Daoy (cell line): ENCODE measurements around the gene DBH. TPM values are rescaled to one million over a fixed set of nuclear protein-coding genes. Genes with fewer than 3 reads are reported as not detected.

Source experiments
- DNase-seq: peaks from one replicate; pipeline ENCODE4 v3.0.0-alpha.2; 2015; ENCODE audit warnings: low read depth
- total RNA-seq: library from RNA; depleted of rRNA; stranded (reverse); fragments of >200 nt; shearing (Covaris generic); gene quantifications from 2 replicates; pipeline ENCODE4 v1.2.3, GENCODE V29; 2014; rRNA removed

Gene DBH
- not detected in 2 replicates for total RNA-seq

GRCh38 chr9:133635533-133636531 is at the start of gene DBH:
Gene DBH (plus strand): TSS chr9:133636363. CDS start chr9:133636372, 9 bp downstream.
- no peak for DNase-seq

- DNase-seq: no peak
These were observed 49.1 kb upstream of the DBH start for GRCh38 chr9:133587051-133587450.

DNA sequence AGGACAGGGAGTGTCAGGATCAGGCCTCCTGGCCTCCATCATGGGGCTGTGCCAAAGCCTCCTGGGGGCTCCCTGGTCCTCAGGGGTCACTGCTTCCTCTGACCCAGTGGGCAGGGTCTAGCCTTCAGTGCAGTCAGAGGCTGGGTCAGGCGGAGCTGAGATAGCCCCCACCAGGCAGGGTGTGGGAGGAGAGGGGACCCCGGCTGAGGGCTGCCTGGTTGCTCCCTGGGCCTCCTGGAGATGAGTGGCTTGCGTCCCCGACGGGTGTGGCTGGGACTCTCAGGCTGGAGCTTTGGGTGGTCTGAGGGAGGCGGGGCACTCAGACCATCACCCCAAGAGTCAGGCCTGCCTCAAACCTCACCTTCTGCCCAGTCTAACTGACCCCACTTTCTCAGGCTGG is 48.7 kb upstream of the DBH start:
- DNase-seq: no peak

DNA sequence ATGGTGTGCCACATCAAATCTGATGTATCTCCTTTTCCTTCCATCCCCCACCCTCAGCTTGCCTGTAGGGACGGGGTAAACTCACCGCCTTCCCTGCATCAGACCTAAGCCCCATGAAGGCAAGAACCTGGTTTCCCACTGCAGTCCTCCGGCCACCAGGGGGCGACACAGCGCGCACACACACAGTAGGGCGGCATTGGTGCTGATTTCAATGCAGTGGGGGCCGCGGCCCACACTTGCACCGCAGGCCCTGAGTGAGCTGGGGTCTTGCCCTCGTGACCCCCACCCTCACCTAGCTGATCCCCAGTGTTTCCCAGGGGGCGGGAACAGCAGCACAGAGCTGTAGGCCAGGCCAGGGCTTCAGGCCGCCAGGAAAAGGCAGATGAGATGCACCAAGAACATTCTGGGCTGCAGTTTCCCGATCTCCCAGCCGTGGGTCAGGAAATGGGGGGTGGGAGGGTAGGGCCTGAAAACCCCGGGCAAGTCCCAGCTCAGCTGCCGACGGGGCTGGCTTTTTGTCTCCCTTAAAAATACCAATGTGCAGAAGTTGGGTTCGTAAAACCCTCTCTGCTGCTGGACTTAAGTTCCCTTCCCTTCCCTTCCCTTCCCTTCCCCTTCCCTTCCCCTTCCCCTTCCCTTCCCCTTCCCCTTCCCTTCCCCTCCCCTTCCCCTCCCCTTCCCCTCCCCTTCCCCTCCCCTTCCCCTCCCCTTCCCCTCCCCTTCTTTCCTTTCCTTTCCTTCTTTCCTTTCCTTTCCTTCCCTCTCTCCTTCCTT is 46.5 kb upstream of the DBH start:
- DNase-seq: no peak

- DNase-seq: no peak
These were observed 45.8 kb upstream of the DBH start for GRCh38 chr9:133590231-133590855.

DNA sequence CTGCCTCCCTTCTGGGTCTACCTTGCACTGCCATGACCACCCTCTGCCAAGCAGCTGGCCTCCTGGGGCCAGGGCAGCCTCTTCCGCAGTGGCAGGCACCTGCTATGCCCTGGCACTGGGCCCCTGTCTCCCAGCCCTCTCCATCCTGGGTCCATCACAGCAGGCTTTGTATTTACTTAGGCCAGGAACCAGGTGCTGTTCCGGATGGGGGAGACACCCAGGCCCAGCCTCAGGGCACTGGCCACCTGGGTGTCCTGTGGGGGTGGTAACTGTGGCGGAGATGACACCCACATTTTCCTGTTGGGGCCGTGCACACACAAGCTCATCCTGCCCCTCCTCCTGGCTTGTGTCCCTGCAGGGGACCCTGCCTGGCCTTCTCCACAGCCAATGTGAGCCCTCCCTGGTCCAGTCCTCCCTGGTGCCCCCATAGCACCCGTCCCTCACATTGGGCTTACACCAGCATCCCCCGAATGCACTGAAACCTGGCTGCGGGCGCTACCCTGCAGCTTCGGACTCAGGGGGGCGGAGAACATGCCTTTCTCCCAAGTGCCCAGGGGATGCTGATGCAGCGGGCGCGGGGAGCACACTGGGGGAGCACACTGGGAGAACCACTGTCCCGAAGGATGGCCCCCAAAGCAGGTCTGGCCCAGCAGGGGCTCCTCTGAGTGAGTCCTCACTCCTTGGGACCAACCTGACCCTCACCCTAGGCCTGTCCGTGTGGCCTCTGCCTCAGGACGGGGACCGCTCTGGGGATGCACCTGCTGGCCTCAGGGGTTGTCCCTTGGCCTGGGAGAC is 44.9 kb upstream of the DBH start:
- no peak for DNase-seq

- no peak for DNase-seq
These were observed 44.2 kb upstream of the DBH start for GRCh38 chr9:133591985-133592384.

GRCh38 chr9:133592731-133593409 is 43.3 kb upstream of the DBH start:
- DNase-seq: no peak

GRCh38 chr9:133593587-133594253 is 42.4 kb upstream of the DBH start:
- no peak for DNase-seq

- DNase-seq: no peak
These were observed 41.9 kb upstream of the DBH start for GRCh38 chr9:133594310-133594709.

DNA sequence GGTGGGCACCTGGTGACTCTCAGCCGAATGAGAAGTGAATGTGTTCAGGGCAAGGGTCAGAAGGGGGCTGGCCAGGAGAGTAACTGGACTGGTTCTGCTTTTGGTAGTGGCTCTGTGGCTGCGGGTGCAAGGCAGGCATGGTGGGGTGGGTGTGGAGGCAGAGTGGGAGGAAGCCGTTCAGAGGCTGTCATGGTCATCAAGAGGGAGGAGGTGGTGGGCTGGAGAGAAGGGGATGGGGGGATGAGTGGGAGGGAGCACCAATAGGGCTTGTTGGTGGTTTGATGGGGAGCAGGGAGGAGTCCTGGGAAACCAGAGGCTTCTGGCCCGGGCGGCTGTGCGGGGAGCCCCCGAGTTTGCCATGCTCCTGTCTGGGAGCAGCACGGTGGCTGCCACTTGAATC is 40.3 kb upstream of the DBH start:
- no peak for DNase-seq

- DNase-seq: no peak
These were observed 38.7 kb upstream of the DBH start for GRCh38 chr9:133597316-133597957.

GRCh38 chr9:133598978-133599377 is 37.2 kb upstream of the DBH start:
- no peak for DNase-seq

DNA sequence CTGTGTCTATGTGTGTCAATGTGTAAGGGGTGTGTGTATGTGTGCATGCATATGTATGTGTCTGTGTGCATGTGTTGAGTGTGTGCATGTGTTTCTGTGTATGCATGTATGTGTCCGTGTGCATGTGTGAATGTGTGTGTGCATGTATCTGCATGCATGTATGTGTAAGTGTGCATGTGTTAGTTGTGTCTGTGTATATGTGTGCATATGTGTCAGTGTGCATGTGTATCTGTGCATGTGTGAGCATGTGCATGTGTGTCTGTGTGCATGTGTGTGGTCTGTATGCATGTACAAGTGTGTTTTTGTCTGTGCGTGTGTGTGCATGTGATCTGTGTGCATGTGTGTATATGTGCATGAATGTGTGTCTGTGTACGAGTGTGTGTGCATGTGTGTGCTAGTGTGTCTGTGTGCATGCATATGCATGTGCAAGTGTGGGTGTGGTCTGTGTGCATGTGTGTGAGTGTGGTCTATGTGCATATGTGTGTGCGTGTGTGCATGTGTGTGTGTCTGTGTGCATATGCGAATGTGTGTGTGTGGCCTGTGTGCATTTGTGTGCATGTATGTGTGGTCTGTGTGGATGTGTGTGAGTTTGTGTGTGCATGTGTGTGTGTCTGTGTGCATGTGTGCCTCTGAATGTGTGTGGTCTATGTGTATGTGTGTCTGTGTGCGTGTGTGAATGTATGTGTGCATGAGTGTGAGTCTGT is 36.5 kb upstream of the DBH start:
- no peak for DNase-seq

- DNase-seq: no peak
These were observed 35.4 kb upstream of the DBH start for GRCh38 chr9:133600739-133601138.

- no peak for DNase-seq
These were observed 34.4 kb upstream of the DBH start for GRCh38 chr9:133601746-133602145.

DNA sequence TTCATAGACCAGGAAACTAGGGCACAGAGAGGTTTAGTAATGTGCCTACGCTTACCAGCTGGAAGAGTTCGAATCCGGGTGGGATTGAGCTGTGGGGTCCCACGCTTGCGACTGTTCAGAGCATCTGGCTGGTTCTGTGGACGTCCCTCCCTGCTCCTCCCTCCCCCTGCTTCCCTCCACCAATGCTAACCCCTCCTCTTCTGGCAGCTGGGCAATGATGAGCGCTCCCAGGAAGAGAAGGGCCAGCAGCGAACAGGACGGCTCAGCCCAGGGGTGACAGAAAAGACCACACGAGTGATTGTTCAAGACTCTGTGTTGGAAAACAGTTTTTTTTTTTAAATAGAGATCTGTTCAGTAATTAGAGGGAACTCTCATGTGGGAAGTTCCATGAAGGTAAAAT is 33.9 kb upstream of the DBH start:
- no peak for DNase-seq

- DNase-seq: no peak
These were observed 32.8 kb upstream of the DBH start for GRCh38 chr9:133603135-133603927.
